IgD-negative memory B cell (primary cell): ENCODE data around the gene GPRC5A. TPM values are rescaled to one million over a fixed set of nuclear protein-coding genes. Genes with fewer than 3 reads are reported as not detected.

Experiments used
- H3K27ac Mint-ChIP-seq, 3 donors: one replicate each; pipeline ENCODE4 v1.8.0; 2020 to 2022; ENCODE audit warnings: mild to moderate bottlenecking in 3 of 3, mixed read lengths in 3 of 3, moderate library complexity in 1 of 3
- H3K27me3 Mint-ChIP-seq: one replicate; pipeline ENCODE4 v1.8.0; 2021; ENCODE audit warnings: mixed read lengths
- H3K36me3 Mint-ChIP-seq: one replicate; pipeline ENCODE4 v1.8.0; 2020; ENCODE audit warnings: mild to moderate bottlenecking, mixed read lengths
- H3K4me1 Mint-ChIP-seq, 3 donors: one replicate each; pipeline ENCODE4 v1.8.0; 2020 to 2022; ENCODE audit warnings: mixed read lengths in 3 of 3, mild to moderate bottlenecking in 1 of 3
- H3K4me3 Mint-ChIP-seq, 4 donors: one replicate each; pipeline ENCODE4 v1.8.0; 2020 to 2022; ENCODE audit warnings: mild to moderate bottlenecking in 4 of 4, mixed read lengths in 4 of 4, moderate library complexity in 3 of 4
- H3K9me3 Mint-ChIP-seq, 3 donors: one replicate each; pipeline ENCODE4 v1.8.0; 2020 to 2021; ENCODE audit warnings: mixed read lengths in 3 of 3, mild to moderate bottlenecking in 1 of 3
- polyA plus RNA-seq: library from polyadenylated mRNA; unstranded; fragments of 300-500 nt; fragmentation: Illumina TruSeq; gene quantifications from one replicate; pipeline ENCODE4 v1.2.3, GENCODE V29; 2021

Gene GPRC5A
- polyA plus RNA-seq, 1 donor from 2014 or later, result not detected

- no peak overlapping the region for H3K4me3 Mint-ChIP-seq
- no peak overlapping the region for H3K27ac Mint-ChIP-seq
- H3K9me3 Mint-ChIP-seq, result peaks cover 0 to 2% (median 0%) of the 10 kb centered on the region in 3 donors
- no peaks in the 10 kb centered on the region for H3K36me3 Mint-ChIP-seq
- H3K27me3 Mint-ChIP-seq, result peaks cover 3% of the 10 kb centered on the region
- H3K4me1 Mint-ChIP-seq, result no peaks in the 10 kb centered on the region
Observed at GRCh38 chr12:12898136-12898717, 6.9 kb downstream of the GPRC5A start.

- H3K27me3 Mint-ChIP-seq, result peaks cover 3% of the 10 kb centered on the region
- no peaks in the 10 kb centered on the region for H3K4me1 Mint-ChIP-seq
- H3K27ac Mint-ChIP-seq, result no peak overlapping the region
- H3K36me3 Mint-ChIP-seq, result no peaks in the 10 kb centered on the region
- no peak overlapping the region for H3K4me3 Mint-ChIP-seq
- peaks cover 0 to 2% (median 0%) of the 10 kb centered on the region in 3 donors for H3K9me3 Mint-ChIP-seq
Observed at GRCh38 chr12:12898911-12899511, 7.6 kb downstream of the GPRC5A start.

GRCh38 chr12:12899530-12900380, 8.4 kb downstream of the GPRC5A start:
- H3K4me3 Mint-ChIP-seq, result no peak overlapping the region
- no peak overlapping the region for H3K27ac Mint-ChIP-seq
- peaks cover 0 to 2% (median 0%) of the 10 kb centered on the region in 3 donors for H3K9me3 Mint-ChIP-seq
- no peaks in the 10 kb centered on the region for H3K36me3 Mint-ChIP-seq
- peaks cover 4% of the 10 kb centered on the region for H3K27me3 Mint-ChIP-seq
- no peaks in the 10 kb centered on the region for H3K4me1 Mint-ChIP-seq

GRCh38 chr12:12900786-12901157, 9.4 kb downstream of the GPRC5A start:
- no peak overlapping the region for H3K27ac Mint-ChIP-seq
- no peak overlapping the region for H3K4me3 Mint-ChIP-seq
- H3K27me3 Mint-ChIP-seq, result peaks cover 5% of the 10 kb centered on the region
- no peaks in the 10 kb centered on the region for H3K36me3 Mint-ChIP-seq
- peaks cover 0 to 2% (median 0%) of the 10 kb centered on the region in 3 donors for H3K9me3 Mint-ChIP-seq
- H3K4me1 Mint-ChIP-seq, result no peaks in the 10 kb centered on the region

GRCh38 chr12:12901158-12901791, 9.9 kb downstream of the GPRC5A start:
- Mint-ChIP-seq H3K36me3 (no peaks in the 10 kb centered on the region), H3K4me3 (no peak overlapping the region), H3K27ac (no peak overlapping the region), H3K27me3 (peaks cover 5% of the 10 kb centered on the region), H3K9me3 (peaks cover 0 to 2% (median 0%) of the 10 kb centered on the region in 3 donors), H3K4me1 (no peaks in the 10 kb centered on the region)

- Mint-ChIP-seq H3K4me3 (no peak overlapping the region), H3K27me3 (peaks cover 5% of the 10 kb centered on the region), H3K27ac (no peak overlapping the region)
Observed at GRCh38 chr12:12902036-12902435, 10.7 kb downstream of the GPRC5A start.

GRCh38 chr12:12903642-12904609, 12.6 kb downstream of the GPRC5A start:
- Mint-ChIP-seq H3K27ac (no peak overlapping the region), H3K9me3 (no peaks in the 10 kb centered on the region), H3K27me3 (peaks cover 5% of the 10 kb centered on the region), H3K4me1 (peaks cover 2 to 4% (median 2%) of the 10 kb centered on the region in 3 donors), H3K4me3 (no peak overlapping the region), H3K36me3 (peaks cover 4% of the 10 kb centered on the region)

More at GRCh38 chr12:12902036-12902435, 10.7 kb downstream of the GPRC5A start:
- H3K4me1 Mint-ChIP-seq, result no peaks in the 10 kb centered on the region
- H3K36me3 Mint-ChIP-seq, result no peaks in the 10 kb centered on the region
- peaks cover 0 to 2% (median 0%) of the 10 kb centered on the region in 3 donors for H3K9me3 Mint-ChIP-seq

- Mint-ChIP-seq H3K9me3 (no peaks in the 10 kb centered on the region), H3K27ac (no peak overlapping the region), H3K36me3 (peaks cover 4% of the 10 kb centered on the region), H3K4me3 (no peak overlapping the region), H3K4me1 (peaks cover 8 to 19% (median 13%) of the 10 kb centered on the region in 3 donors), H3K27me3 (peaks cover 5% of the 10 kb centered on the region)
Observed at GRCh38 chr12:12907552-12907951, 16.2 kb downstream of the GPRC5A start.

GRCh38 chr12:12908252-12908651, 16.9 kb downstream of the GPRC5A start:
- Mint-ChIP-seq H3K27me3 (peaks cover 5% of the 10 kb centered on the region), H3K4me3 (no peak overlapping the region), H3K27ac (no peak overlapping the region)

GRCh38 chr12:12908711-12909110, 17.3 kb downstream of the GPRC5A start:
- H3K4me1 Mint-ChIP-seq, result peaks cover 8 to 19% (median 13%) of the 10 kb centered on the region in 3 donors
- peaks cover 5% of the 10 kb centered on the region for H3K27me3 Mint-ChIP-seq
- peaks cover 4% of the 10 kb centered on the region for H3K36me3 Mint-ChIP-seq
- no peaks in the 10 kb centered on the region for H3K9me3 Mint-ChIP-seq
- no peak overlapping the region for H3K27ac Mint-ChIP-seq
- H3K4me3 Mint-ChIP-seq, result no peak overlapping the region

More at GRCh38 chr12:12908252-12908651, 16.9 kb downstream of the GPRC5A start:
- Mint-ChIP-seq H3K9me3 (no peaks in the 10 kb centered on the region), H3K4me1 (peaks cover 8 to 19% (median 13%) of the 10 kb centered on the region in 3 donors), H3K36me3 (peaks cover 4% of the 10 kb centered on the region)

GRCh38 chr12:12909228-12909994, 18.0 kb downstream of the GPRC5A start:
- no peaks in the 10 kb centered on the region for H3K9me3 Mint-ChIP-seq
- H3K4me3 Mint-ChIP-seq, result peak overlapping the region in 2 of 4 donors; percentile 2 to 70
- H3K27me3 Mint-ChIP-seq, result peaks cover 4% of the 10 kb centered on the region
- H3K36me3 Mint-ChIP-seq, result peaks cover 4% of the 10 kb centered on the region
- H3K27ac Mint-ChIP-seq, result peak overlapping the region in 1 of 3 donors; percentile 62
- peaks cover 8 to 19% (median 13%) of the 10 kb centered on the region in 3 donors for H3K4me1 Mint-ChIP-seq

- Mint-ChIP-seq H3K4me3 (no peak overlapping the region), H3K36me3 (peaks cover 4% of the 10 kb centered on the region), H3K9me3 (no peaks in the 10 kb centered on the region), H3K27ac (peak overlapping the region in 2 of 3 donors; percentile 62 to 78), H3K4me1 (peaks cover 8 to 19% (median 13%) of the 10 kb centered on the region in 3 donors), H3K27me3 (peaks cover 4% of the 10 kb centered on the region)
Observed at GRCh38 chr12:12909995-12910420, 18.6 kb downstream of the GPRC5A start.

- Mint-ChIP-seq H3K4me1 (peaks cover 8 to 25% (median 15%) of the 10 kb centered on the region in 3 donors), H3K27me3 (peaks cover 17% of the 10 kb centered on the region), H3K9me3 (no peaks in the 10 kb centered on the region), H3K36me3 (peaks cover 4% of the 10 kb centered on the region), H3K27ac (no peak overlapping the region), H3K4me3 (no peak overlapping the region)
Observed at GRCh38 chr12:12912711-12913110, 21.3 kb downstream of the GPRC5A start.
